Motor neuron (in vitro differentiated cells): ENCODE data around the gene SPATA12. TPM values are rescaled to one million over a fixed set of nuclear protein-coding genes. Genes with fewer than 3 reads are reported as not detected.

Source experiments
- ATAC-seq, 8 experiments: fragments of 200-7000 bp; cut with Tn5 transposase; replicated peaks in 6 of 8; 2 replicates each; pipeline ENCODE4 v1.8.0; 2021; ENCODE audit warnings: mild to moderate bottlenecking in 8 of 8, moderate library complexity in 8 of 8
- H3K27ac ChIP-seq, 2 donors: fragments of 250-450 bp; sonication (Bioruptor Pico); 2 replicates each; pipeline ENCODE4 v1.9.0; 2021; ENCODE audit warnings: antibody characterized with exemption in 2 of 2, mild to moderate bottlenecking in 2 of 2, moderate library complexity in 1 of 2
- H3K4me1 ChIP-seq, 2 donors: fragments of 250-450 bp; sonication (Bioruptor Pico); replicated peaks in 1 of 2; 2 replicates each; pipeline ENCODE4 v1.6.1; 2021; ENCODE audit warnings: antibody characterized with exemption in 2 of 2, mild to moderate bottlenecking in 2 of 2, moderate library complexity in 1 of 2
- H3K4me3 ChIP-seq, 5 donors: fragments of 250-450 bp; sonication (Bioruptor Pico); 2 replicates each; pipeline ENCODE4 v1.9.0; 2021; ENCODE audit warnings: antibody characterized with exemption in 5 of 5, mild to moderate bottlenecking in 5 of 5, moderate library complexity in 4 of 5
- WGBS, 10 experiments: fragments of 450-650 bp; shearing (Covaris generic); methylation state at CpG; one replicate each; pipeline ENCODE4 v1.0.0; 2022; 5-methylcytosine and 5-hydroxymethylcytosine counted together
- in situ Hi-C, 9 experiments: fragments of 400-800 bp; cut with MboI; loops; one replicate each; pipeline ENCODE4 v1.15.0; 2021; ENCODE audit warnings: low sequenced_read_pairs in 9 of 9, low pct_unique_long_range_greater_than_20kb in 2 of 9; ENCODE audit not compliant: unreplicated experiment in 9 of 9
- total RNA-seq, 8 experiments: library from RNA; unstranded; fragments of 300-600 nt; gene quantifications; 2 replicates each; pipeline versions ENCODE4 v1.2.3 to v1.2.4, GENCODE V29; 2022

The SPATA12 gene
- total RNA-seq, 8 experiments from 2014 or later, result 0.11 to 1.6 (median 0.53) TPM

DNA sequence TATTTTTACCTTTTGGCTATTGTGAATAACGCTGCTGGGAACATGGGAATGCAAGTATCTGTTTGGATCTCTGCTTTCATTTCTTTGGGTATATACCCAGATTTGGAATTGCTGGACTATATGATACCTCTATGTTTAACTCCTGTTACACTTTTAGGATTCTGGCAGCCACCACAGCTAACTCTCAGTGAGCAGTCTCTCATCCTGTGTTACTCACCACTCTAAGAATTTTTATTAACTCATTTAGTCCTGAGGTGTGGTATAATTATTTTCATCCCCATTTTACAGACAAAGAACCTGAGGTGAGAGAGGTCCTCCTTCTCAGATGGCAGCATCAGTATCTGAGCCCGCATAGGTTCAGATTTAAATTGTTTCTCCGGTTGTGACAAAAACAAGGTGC is 1.1 kb downstream of the SPATA12 start:
- in situ Hi-C loops, result no loop called here
- no peak for ATAC-seq
- H3K4me1 ChIP-seq, result peaks cover 0 to 11% of the 10 kb centered on the region in 2 donors
- H3K27ac ChIP-seq, result no peak overlapping the region
- no peak overlapping the region for H3K4me3 ChIP-seq
- WGBS, 10 experiments, result 60 to 100% (median 84%) methylated on average over 1 to 3 of the region's 3 CpGs; no CpG with 5 or more reads in 2 of the 10 experiments

DNA sequence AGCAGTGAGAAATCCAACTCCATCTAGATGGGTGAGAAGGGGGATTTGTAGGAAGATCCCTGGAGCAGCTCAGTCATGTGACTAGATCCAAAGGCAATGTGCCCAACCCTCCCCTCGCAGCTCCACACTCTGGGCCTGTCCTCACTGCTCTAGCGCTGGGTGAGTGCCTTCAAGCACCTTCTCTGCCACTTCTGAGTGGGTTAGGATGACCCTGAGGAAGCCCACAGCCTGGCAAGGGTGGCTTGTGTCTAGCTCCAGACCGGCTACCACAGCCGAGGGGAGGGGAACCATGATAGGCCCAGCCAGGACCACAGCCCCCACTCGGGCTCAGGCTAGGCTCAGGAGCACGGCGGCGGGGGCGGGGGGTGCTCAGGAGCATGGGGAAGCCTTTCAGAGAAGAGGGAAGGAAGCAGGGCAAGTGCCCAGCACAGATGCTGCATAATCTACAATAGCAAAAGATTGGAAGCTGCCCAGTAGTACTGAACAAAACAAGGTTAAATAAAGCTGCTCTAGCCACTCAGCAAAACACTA is 1.7 kb downstream of the SPATA12 start:
- WGBS, 10 experiments, result 40 to 82% methylated on average over 1 to 6 of the region's 9 CpGs; no CpG with 5 or more reads in 8 of the 10 experiments
- H3K27ac ChIP-seq, result no peak overlapping the region

DNA sequence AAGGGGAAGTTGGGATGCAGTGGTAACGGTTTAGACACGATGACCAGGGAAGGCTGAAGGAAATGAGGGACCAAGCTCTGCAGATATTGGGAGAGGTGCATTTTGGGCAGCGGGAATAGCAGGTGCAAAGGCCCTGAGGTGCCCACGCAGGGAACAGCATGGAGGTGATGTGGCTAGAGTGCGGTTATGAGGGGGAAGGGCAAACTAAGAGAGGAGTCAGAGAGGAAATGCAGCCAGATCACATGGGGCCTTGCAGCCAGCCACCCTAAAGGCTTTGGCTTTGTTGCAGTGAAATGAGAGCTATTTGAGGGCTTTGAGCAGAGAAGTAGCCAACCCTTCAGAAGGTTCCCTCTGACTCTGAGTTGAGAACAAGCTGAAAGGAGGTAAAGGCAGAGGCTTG is 2.6 kb downstream of the SPATA12 start:
- Histone ChIP-seq H3K27ac (no peak overlapping the region), H3K4me1 (peaks cover 0 to 11% of the 10 kb centered on the region in 2 donors), H3K4me3 (no peak overlapping the region)
- in situ Hi-C loops, result no loop called here
- WGBS, 10 experiments, result 93 to 100% (median 100%) methylated on average over 2 to 5 of the region's 5 CpGs; no CpG with 5 or more reads in 3 of the 10 experiments
- no peak for ATAC-seq

More for the DNA sequence above, 1.7 kb downstream of the SPATA12 start:
- peak in 6 of 8 experiments; percentile 4 to 36 (median 16) for ATAC-seq
- Histone ChIP-seq H3K4me1 (peaks cover 0 to 11% of the 10 kb centered on the region in 2 donors), H3K4me3 (no peak overlapping the region)
- in situ Hi-C loops, result no loop called here

DNA sequence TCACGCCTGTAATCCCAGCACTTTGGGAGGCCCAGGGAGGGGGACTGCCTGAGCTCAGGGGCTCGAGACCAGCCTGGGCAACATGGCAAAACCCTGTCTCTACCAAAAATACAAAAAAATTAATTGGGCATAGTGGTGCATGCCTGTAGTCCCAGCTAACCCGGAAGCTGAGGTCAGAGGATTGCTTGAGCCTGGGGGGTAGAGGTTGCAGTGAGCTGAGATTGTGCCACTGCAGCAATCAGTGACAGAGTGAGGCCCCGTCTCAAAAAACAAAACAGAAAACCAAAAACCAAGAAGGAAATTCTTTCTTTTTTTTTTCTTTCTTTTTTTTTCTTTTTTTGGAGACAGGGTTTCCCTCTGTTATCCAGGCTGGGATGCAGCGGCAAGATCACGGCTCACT is 3.5 kb downstream of the SPATA12 start:
- WGBS, 10 experiments, result 71 to 100% (median 87%) methylated on average over 1 to 6 of the region's 6 CpGs; no CpG with 5 or more reads in 3 of the 10 experiments
- no peak overlapping the region for H3K27ac ChIP-seq
- ATAC-seq, result no peak

DNA sequence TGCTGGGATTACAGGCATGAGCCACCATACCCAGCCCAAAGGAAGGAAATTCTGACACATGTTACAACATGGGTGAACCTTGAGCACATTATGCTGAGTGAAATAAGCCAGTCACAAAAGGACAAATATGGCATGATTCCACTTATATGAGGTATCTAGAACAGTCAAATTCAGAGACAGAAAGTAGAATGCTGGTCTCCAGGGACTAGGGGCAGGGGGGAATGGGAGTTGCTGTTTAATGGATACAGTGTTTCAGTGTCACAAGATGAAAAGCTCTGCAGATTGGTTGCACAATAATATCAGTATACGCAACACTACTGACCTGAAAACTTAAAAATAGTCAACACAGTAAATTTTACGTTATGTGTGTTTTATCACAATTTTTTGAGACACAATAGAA is 4.1 kb downstream of the SPATA12 start:
- H3K4me3 ChIP-seq, result no peak overlapping the region
- H3K4me1 ChIP-seq, result peaks cover 0 to 16% of the 10 kb centered on the region in 2 donors
- no peak for ATAC-seq
- WGBS, 10 experiments, result 94 to 100% (median 100%) methylated on average over 1 to 2 of the region's 2 CpGs
- in situ Hi-C loops, result no loop called here
- H3K27ac ChIP-seq, result no peak overlapping the region

More for the DNA sequence above, 3.5 kb downstream of the SPATA12 start:
- Histone ChIP-seq H3K4me3 (no peak overlapping the region), H3K4me1 (peaks cover 0 to 16% of the 10 kb centered on the region in 2 donors)
- in situ Hi-C loops, result no loop called here

DNA sequence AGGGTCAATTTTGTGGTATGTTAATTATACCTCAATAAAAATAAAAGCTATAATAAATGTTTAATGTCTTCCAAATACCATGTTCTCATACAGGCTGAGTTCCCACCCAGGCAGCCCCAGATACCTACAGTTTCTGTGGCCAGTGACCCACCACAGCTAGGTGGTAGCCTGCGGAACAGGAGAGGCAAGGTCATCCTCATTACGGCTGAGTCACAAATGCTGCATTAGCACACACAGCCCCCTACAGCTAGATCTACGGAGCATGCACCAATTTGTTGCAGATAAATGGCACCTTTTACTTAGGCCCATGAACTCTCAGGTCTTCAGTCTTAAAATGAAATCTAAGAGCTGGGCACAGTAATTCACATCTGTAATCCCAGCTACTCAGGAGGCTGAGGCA is 5.1 kb downstream of the SPATA12 start:
- Histone ChIP-seq H3K4me3 (no peak overlapping the region), H3K27ac (no peak overlapping the region), H3K4me1 (peaks cover 0 to 14% of the 10 kb centered on the region in 2 donors)
- no peak for ATAC-seq
- in situ Hi-C loops, result no loop called here
- WGBS, 10 experiments, result 50 to 100% (median 90%) methylated on average over 2 to 3 of the region's 3 CpGs; no CpG with 5 or more reads in 5 of the 10 experiments

DNA sequence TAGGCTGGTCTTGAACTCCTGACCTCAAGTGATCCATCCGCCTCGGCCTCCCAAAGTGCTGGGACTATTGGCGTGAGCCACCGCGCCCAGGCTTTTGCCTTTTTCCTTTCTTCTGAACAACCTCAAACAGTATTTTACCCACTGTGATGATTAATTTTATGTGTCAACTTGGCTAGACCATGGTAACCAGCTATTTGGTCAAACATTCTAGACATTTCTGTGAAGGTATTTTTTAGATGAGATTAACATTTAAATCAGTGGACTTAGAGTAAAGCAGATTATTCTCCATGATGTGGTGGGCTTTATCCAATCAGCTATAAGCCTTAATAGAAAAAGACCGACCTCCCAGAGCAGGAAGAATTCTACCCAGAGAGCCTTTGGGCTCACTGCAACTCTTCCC is 6.0 kb downstream of the SPATA12 start:
- in situ Hi-C loops, result no loop called here
- no peak for ATAC-seq
- H3K4me3 ChIP-seq, result no peak overlapping the region
- no peak overlapping the region for H3K27ac ChIP-seq
- 92 to 100% (median 100%) methylated on average over 1 to 6 of the region's 6 CpGs; no CpG with 5 or more reads in 1 of the 10 experiments for WGBS, 10 experiments
- H3K4me1 ChIP-seq, result peaks cover 0 to 14% of the 10 kb centered on the region in 2 donors

DNA sequence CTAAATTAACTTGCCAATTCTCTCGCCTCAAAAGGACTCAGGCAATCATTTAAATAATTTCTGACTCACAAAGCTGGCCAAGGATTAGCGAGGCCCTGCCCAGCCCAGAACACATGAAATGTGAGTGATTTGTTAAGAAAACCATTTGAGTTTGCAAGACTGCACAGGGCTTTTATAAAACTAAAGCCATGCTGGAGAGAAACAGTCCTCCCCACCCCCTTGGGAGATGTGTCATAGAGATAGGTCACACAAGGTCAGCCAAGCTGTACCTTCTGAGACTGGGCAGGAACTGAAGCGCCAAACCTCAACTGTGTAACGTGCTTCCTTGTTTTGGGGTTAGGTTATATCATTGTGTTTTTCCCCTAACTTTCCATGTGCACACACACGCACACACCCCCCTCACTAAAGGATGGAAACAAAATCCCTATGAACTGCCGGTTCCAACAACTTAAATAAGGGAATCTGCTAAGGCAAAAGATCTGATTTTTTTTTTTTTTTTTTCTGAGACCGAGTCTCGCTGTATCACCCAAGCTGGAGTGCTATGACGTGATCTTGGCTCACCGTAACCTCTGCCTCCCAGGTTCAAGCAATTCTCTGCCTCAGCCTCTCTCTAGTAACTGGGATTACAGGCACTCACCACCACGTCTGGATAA is 8.1 kb downstream of the SPATA12 start:
- peak overlapping the region in 1 of 2 donors; percentile 27 for H3K27ac ChIP-seq
- in situ Hi-C loops, result no loop called here
- 0 to 91% (median 66%) methylated on average over 1 to 7 of the region's 11 CpGs; no CpG with 5 or more reads in 1 of the 10 experiments for WGBS, 10 experiments
- peaks cover 0 to 10% of the 10 kb centered on the region in 2 donors for H3K4me1 ChIP-seq
- ATAC-seq, result peak; percentile 92 to 98 (median 96)
- no peak overlapping the region for H3K4me3 ChIP-seq

DNA sequence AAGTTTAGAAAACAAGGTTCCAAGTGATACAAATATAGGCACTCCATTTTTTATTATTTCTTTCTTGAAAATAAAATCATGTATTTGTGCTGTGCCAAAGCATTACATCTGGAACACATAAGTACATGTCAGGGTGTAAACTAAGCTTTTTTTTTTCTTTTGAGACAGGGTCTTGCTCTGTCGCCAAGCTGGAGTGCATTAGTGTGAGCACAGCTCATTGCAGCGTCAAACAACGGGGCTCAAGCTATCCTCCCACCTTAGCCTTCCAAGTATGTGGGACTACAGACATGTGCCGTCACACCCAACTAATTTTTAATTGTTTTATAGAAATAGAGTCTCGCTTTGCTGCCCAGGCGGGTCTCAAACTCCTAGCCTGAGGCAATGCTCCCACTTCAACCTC is 9.0 kb downstream of the SPATA12 start:
- Histone ChIP-seq H3K27ac (no peak overlapping the region), H3K4me1 (peaks cover 0 to 5% of the 10 kb centered on the region in 2 donors), H3K4me3 (no peak overlapping the region)
- ATAC-seq, result no peak
- in situ Hi-C loops, result no loop called here
- 27 to 100% (median 65%) methylated on average over 1 to 5 of the region's 6 CpGs; no CpG with 5 or more reads in 2 of the 10 experiments for WGBS, 10 experiments

DNA sequence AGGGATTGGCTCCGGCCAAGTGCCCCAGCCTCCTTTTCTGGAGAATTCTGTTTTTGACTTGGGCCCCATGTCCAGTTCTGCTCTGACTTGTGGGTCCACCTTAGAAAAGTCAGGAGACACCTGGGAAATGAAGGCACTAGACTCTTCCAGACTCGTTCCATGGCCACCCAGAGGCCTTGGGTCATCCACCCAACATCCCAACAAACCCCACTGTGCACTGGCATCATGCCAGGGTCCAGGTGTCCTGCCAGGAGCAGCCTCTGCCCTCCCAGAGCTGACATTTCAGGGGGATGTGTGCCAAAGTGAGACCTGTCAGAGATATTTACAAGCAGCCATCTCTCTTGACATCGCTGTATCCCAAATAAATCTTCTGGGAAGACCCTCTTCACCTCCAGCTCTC is 13.2 kb downstream of the SPATA12 start:
- Histone ChIP-seq H3K27ac (no peak overlapping the region), H3K4me1 (peaks cover 0 to 1% of the 10 kb centered on the region in 2 donors), H3K4me3 (no peak overlapping the region)
- ATAC-seq, result no peak
- in situ Hi-C loops, result no loop called here
- 79 to 100% (median 100%) methylated on average over 1 to 2 of the region's 3 CpGs; no CpG with 5 or more reads in 7 of the 10 experiments for WGBS, 10 experiments

DNA sequence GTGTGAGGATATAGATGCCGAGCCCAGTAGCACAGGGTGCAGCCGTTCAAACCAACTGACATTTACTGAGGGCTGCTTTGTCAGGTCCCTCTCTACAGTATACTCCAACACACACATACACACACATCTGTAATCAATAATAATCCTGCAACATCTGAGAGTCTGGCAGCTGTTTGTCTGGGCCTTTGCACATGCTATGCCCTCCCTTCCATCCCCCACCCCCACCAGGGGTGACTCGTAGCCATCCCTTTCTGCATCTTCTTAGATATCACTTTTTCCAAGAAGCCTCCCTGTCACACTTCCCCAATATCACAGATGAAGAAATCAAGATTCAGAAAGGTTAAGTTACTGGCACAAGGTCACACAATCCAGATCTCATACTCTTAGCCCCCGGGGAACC is 13.7 kb downstream of the SPATA12 start:
- WGBS, 10 experiments, result 29 to 100% (median 86%) methylated on average over 1 to 2 of the region's 4 CpGs; no CpG with 5 or more reads in 6 of the 10 experiments
- ATAC-seq, result no peak
- in situ Hi-C loops, result no loop called here

DNA sequence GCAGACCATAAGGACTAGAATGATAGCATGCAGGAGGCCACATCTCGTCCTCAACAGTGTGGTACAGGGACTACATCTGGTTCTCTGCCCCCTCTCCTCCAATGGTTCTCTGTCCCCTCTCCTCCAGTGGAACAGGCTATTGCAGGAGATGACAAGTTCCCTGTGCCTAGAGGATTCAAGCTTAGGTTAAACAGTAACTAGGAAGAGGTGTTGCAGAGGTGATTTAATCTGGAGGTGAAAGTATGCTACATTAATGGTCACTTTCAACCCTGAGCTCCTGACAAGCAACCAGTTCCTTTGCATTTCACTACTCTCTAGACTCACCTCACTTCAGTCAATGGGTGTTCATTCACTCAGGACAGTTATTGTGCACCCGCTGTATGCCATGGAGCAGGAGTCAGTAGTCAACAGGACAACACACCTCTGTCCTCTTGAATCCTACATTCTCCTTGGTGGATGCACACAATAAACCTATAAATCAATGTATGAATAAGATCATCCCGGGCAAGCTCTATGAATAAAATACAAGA is 16.0 kb downstream of the SPATA12 start:
- Histone ChIP-seq H3K4me3 (no peak overlapping the region), H3K27ac (no peak overlapping the region), H3K4me1 (no peaks in the 10 kb centered on the region)
- in situ Hi-C loops, result no loop called here
- ATAC-seq, result no peak
- 50 to 100% (median 78%) methylated on average over 1 to 3 of the region's 3 CpGs; no CpG with 5 or more reads in 4 of the 10 experiments for WGBS, 10 experiments

More for the DNA sequence above, 13.7 kb downstream of the SPATA12 start:
- no peaks in the 10 kb centered on the region for H3K4me1 ChIP-seq
- H3K4me3 ChIP-seq, result no peak overlapping the region
- no peak overlapping the region for H3K27ac ChIP-seq

DNA sequence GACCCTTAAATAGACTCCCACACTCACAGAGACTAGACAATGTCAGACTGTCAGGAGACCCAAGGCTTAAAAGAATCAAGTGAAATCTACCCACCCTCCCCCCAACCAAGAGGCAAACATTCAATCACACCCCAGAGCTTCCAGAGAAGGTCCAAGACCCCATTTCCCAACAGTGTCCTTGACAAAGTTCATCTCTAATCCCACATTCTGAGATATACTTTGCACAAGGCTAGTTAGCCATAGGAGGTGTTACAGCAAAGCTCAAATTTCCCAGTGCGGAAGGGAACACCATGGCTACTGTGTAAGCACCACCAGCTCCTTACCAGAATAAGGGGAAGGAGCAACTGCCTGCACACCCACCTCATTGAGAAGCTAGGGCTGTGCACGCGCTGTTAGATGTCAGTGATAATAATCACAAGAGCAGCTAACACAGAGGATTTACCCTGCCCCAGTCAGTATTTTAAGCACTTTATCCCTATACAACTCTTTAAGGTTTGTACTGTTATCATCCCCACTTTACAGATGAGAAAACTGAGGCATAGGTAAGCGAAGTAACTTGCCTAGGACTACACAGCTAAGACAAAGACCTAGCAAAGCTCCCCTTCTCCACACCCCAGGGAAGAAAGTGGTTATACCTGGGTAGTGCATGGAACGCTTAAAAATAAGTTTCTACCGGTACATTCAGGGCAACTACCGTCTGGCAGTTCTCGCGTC is 17.3 kb downstream of the SPATA12 start:
- 6 to 100% (median 80%) methylated on average over 1 to 8 of the region's 9 CpGs; no CpG with 5 or more reads in 3 of the 10 experiments for WGBS, 10 experiments
- Histone ChIP-seq H3K27ac (no peak overlapping the region), H3K4me1 (no peaks in the 10 kb centered on the region), H3K4me3 (peak overlapping the region; percentile 40 to 69 (median 55))
- no peak for ATAC-seq
- in situ Hi-C loops, result no loop called here
